COLO829 (cell line): Measurements from ENCODE around the gene HLCS.
A peak's percentile ranks its signal among the peaks of the same experiment; 100 is the strongest.

Source experiments
- DNase-seq: peaks from one replicate; pipeline ENCODE4 v3.0.0; 2012; ENCODE audit warnings: low spot score

Gene HLCS

GRCh38 chr21:36806103-36806502 lies 160.4 kb downstream of the HLCS start:
- DNase-seq, result no peak

GRCh38 chr21:36804874-36805611 lies 161.4 kb downstream of the HLCS start:
- DNase-seq, result no peak

- DNase-seq, result no peak
Observed at GRCh38 chr21:36803816-36804439, 162.5 kb downstream of the HLCS start.

GRCh38 chr21:36803051-36803645 lies 163.3 kb downstream of the HLCS start:
- DNase-seq, result no peak

- no peak for DNase-seq
Observed at GRCh38 chr21:36800734-36801133, 165.7 kb downstream of the HLCS start.

- DNase-seq, result no peak
Observed at GRCh38 chr21:36799869-36800268, 166.6 kb downstream of the HLCS start.

- no peak for DNase-seq
Observed at GRCh38 chr21:36798491-36798890, 168.0 kb downstream of the HLCS start.

- no peak for DNase-seq
Observed at GRCh38 chr21:36796070-36796469, 170.4 kb downstream of the HLCS start.

GRCh38 chr21:36792505-36792967 lies 173.9 kb downstream of the HLCS start:
- no peak for DNase-seq

- DNase-seq, result no peak
Observed at GRCh38 chr21:36791695-36792470, 174.6 kb downstream of the HLCS start.

- DNase-seq, result no peak
Observed at GRCh38 chr21:36791180-36791579, 175.3 kb downstream of the HLCS start.

- no peak for DNase-seq
Observed at GRCh38 chr21:36790616-36791015, 175.9 kb downstream of the HLCS start.

- DNase-seq, result peak; percentile 26
Observed at GRCh38 chr21:36788120-36788638, 178.3 kb downstream of the HLCS start.

- DNase-seq, result no peak
Observed at GRCh38 chr21:36786186-36786585, 180.3 kb downstream of the HLCS start.

GRCh38 chr21:36785615-36786014 lies 180.9 kb downstream of the HLCS start:
- DNase-seq, result no peak

GRCh38 chr21:36784947-36785346 lies 181.5 kb downstream of the HLCS start:
- no peak for DNase-seq

GRCh38 chr21:36783612-36784374 lies 182.7 kb downstream of the HLCS start:
- no peak for DNase-seq

- DNase-seq, result no peak
Observed at GRCh38 chr21:36780861-36781260, 185.6 kb downstream of the HLCS start.

GRCh38 chr21:36776981-36777617 lies 189.4 kb downstream of the HLCS start:
- DNase-seq, result no peak

GRCh38 chr21:36773995-36774394 lies 192.5 kb downstream of the HLCS start:
- no peak for DNase-seq

- DNase-seq, result no peak
Observed at GRCh38 chr21:36773117-36773516, 193.4 kb downstream of the HLCS start.
